Activated CD4-positive, alpha-beta T cell treated with anti-CD3 and anti-CD28 coated beads, Interleukin-10, Interleukin-2, amounts not matched to agents 100 ng/mL and 50 ng/mL, durations not matched to agents 16 hours and 8 hours (primary cell): ENCODE results near the gene MCFD2.
A peak's percentile ranks its signal among the peaks of the same experiment; 100 is the strongest.
"Not testable (repeated sequence)": the region's sequence is repeated elsewhere in the genome, so short reads cannot be mapped to it uniquely, and the experiment has no call there.

ENCODE experiments used
- DNase-seq: peaks from one replicate; pipeline ENCODE4 v3.0.0-alpha.2; 2020

The MCFD2 gene

DNA sequence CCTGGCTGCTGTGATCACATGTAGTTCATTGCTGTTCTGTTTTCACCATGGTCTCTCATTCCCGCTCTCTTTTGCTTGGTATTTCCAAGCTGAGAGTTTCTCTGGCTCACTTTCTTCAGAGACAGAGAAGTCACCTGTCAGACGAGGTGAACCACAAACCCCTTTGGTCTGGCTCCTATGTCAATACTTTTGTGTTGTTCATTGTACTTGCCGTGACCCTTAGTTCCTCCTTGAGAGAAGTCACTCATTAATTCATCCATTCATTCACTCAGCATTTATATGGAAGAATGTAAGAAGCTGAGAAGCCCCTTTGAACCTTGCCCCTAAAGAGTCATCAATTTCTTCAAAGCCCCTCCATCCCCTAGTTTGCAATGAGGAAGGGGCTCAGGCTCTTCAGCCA lies 15.2 kb downstream of the MCFD2 start:
- DNase-seq: no peak

DNA sequence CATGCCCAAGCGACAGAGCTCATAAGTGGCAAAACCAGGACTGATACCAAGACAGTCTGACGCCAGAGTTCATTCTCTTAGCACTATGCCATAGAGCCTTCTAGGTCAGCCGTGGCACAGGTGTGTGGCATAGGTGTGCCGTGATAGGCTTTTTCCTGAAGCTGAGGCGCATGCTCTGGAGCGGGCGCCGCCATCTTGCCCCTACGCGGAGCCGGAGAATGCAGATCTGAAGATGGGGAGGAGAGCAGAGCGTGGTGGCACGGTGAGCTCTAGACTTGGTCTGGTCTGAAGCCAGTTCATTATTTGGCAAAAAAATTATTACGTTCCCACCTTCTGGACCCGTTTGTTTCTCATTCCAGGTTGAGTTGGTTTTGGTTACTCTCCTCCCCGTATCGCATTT lies 16.6 kb downstream of the MCFD2 start:
- no peak for DNase-seq

DNA sequence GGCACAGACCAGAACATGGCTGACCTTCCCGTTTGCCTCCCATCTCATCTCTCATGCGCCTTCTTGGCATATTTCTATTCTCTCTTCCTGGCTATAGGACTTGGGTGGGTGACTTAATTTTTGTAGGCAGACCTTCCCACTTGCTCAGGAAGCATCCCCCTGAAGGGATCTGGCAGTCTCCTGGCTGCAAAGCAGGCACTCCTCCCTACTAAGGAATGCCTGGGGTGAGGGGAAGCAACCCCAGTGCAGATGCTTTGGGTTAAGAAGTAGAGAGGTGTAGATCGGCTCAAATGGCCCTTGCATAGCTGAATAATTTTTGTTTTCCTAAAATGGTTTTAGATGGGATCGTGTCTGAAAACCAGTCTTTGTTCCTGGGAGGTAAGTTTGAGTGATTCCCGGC lies 17.6 kb downstream of the MCFD2 start:
- DNase-seq: no peak

DNA sequence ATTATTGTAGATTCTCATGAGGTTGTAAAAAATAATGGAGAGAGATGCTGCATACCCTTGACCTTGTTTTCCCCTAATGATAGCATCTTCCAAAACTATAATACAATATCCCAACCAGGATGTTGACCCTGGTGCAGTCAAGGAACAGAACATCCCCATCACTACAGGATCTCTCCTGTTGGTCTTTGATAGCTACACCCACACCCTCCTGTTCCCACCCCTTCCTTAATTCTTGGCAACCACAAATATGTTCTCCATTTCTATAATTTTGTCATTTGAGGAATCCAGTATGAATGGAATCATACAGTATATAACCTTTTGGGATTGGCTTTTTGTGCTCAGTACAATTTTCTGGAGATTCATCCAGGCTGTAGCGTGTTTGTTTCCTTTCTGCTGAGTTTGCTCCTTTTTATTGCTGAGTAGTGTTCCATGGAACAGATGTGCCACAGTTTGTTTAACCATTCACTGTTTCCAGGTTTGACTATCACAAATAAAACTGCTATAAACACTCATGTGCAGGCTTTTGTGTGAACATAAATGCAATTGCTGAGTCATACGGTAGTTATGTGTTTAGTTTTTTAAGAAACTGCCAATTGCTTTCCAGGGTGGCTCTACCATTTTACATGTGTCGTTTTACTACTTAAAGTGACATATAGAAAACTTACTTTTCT lies 22.2 kb downstream of the MCFD2 start:
- DNase-seq: peak; percentile 56

DNA sequence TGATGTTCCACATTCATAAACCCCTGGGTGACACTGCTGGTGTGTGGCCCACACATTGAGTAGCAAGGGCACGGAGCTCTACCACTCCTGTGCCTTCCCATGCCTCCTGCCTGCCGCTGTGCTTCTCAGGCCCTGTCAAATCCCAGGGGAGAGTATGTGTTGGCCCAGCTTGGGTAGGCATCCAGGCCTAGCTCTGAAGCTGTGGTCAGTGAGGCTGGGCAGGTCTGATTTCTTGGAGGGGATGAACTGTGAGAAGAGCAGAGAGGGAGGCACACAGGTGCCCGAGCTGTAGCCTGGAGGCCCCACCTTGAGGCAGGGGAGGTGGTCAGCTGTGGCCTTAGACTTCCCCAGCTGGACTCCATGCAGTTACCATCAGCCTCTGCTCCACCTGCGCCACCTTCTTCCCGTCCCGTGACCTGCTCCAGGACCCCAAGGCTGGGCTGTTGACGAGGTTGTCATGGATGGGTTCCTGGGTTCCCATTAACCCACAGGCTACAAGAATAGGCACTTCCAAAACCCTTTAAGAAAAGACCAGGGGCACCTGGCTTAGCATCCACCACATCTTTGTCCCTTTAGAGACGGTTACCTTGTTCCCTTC lies 23.6 kb downstream of the MCFD2 start:
- DNase-seq: no peak

DNA sequence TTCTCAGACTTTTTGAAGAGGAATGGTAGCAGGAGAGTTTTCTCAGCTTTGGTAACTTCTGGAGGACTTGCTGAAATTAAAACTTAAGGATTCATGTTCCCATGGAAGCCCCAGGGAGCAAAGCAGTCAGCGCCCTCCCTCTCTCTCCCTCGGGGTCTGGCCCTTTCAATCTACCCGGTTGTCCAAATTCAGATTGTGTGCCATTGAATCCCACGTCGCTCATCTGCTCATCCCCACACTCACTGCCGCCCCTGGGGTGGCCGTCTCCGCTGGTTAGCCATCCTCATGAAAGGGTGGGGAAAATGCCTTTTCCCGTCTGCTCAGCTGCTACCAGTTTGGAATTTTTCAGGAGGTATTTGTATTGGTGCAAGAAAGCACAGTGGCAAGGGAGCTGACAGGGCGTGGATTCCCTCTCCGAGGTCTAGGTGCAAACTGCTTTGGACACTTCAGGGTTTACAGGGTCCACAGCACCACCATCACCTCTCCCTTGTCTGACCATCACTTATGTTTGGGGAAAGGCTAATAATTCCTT lies 27.1 kb downstream of the MCFD2 start:
- no peak for DNase-seq

DNA sequence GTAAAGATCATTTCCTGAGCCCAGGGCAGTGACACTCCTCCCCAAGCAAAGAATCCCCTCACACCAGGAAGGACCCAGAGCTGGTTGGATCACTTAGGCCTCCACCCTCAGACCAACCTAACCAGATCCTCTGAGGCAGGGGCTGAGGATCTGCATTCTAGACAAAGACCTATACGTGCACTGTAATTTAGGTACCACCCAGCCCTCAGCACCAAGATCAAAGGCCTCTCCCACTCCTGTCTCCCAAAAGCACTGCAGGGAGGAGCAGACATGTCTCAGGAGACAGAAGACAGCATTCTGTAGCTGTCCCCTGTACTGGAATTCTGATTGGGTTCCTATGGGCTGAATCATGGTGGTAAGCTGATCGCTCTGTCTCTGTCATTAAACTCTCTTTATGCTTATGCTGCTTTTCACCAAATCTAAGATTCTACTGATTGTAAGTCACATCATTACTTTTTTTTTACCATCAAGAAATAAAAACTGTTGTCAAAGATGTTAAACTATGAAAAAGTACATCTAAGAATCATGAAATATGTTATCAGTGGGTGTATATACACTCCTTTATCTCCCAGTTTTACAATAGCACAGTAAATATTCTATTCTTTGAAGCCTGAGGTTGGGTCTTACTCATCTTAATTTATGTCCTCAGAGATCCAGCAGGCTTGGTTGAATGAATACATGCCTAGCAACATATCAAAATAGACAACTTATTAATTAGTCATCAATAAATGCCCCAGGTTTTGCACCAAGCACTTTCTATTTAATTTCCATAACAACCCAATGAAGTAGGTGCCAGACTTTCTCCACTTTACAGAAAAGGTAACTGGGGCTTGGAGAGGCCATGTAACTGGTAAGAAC lies 28.3 kb downstream of the MCFD2 start:
- DNase-seq: no peak

DNA sequence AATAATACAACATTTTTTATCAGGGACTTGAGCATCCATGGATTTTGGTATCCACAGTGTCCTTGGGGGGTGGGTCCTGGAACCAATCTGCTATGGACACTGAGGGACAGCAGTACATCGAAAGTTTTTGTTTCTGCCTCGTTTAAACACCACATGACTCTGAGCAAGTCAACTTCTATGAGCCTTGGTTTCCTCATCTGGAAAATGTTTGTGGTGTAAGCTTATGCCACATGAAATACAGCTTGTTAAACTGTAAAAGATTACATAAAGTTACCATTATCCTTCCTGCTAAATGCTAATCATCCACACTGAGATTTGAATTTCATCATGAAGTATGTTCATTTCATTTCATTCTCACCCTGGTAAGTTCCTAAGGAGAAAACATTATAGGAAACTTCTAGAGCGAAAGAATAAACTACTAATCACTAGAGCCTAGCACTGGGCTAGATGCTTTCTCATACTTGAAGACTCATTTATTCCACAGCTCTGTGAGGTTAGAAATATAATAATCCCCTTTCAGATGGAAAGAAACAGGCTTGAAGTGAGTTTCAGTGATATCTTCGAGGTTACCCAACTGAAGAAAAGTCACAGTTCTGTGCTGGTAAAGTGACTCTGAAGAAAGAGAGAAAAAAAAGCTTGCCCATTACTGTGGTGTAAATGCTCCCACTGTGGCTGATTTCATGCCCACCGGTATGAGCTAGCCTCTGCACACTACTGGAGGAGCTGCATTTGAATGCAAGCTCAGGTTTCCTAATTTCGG lies 29.2 kb downstream of the MCFD2 start:
- no peak for DNase-seq

DNA sequence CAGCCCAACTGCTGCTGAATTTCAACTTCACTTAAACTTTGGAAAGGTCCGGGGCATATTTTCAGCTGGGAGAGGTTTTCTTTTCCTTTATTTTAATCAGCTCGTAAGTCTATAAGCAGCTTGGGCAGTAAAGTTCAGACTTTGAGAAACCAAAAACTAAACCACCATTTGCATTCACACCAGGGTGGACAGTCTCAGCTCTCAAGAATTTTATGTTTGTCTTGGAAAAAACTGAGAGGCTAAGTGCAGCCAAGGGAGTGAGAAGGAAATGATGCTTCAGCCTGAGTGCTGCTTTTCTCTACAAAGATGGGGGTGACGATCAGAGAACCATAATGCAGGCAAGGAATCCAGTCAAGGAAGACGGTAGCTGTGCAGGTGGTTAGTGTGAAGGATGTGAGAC lies 30.2 kb downstream of the MCFD2 start:
- no peak for DNase-seq

DNA sequence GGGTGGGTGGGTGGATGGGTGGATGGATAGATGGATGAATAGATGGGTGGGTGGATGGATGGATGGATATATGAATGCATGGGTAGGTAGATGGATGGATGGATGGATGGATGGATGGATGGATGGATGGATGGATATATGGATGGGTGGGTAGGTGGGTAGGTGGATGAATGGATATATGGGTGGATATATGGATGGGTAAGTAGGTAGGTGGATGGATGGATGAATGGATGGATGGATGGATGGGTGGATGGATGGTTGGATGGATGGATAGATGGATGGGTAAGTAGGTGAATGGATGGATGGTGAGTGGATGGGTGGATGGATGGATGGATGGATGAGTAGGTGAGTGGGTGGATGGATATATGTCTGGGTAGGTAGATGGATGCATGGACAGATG lies 36.1 kb downstream of the MCFD2 start:
- no peak for DNase-seq

DNA sequence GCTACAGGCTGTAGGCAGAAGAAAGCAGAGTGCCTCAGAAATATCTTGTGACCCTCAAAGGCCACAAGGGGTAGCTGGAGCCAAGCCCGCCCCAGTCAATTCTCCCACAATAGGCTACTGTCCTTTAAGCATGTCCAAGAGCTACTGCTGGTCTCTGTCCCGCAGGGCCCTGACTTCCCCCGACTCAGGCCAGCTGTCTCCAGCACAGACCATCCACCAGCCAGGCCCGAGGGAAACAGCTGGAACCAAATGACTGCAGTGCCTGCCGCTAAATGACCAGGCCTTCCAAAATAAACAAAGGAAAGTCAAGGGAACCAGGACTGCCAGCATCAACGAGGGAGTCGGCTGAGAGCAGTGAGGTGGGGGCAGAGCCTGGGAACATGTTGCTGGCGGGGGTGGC lies 36.7 kb downstream of the MCFD2 start:
- no peak for DNase-seq

DNA sequence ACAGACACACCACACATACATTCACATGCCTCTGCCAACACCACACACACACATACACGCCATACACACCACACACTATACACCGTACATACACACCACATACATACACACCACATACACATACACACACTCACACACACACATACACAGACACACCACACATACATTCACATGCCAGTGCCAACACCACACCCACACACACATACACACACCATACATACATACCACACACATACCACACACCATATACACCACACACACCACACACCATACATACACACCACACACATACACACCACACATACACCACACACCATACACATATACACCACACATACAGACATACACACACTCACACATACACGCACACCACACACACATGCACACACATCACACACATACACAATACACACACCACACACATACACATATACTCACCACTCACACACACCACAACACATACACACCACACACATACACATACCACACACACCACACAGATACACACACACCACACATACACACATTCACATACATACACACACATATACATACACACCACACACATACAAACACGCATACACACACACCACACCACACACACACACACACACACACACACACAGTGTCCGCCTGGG lies 37.2 kb downstream of the MCFD2 start:
- no peak for DNase-seq

DNA sequence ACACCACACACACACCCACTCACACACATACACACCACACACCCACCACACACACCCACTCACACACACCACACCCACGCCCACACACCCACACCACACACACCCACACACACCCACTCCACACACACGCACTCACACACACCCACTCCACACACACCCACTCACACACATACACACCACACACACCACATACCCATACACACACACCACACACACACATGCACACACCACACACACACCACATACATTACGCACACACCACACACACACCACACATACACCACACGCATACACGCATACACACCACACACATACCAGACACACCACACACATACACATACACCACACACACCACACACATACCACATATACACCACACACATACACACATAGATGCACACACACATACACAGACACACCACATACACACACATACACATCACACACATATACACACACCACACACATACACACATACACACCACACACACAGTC lies 37.9 kb downstream of the MCFD2 start:
- DNase-seq: no peak

DNA sequence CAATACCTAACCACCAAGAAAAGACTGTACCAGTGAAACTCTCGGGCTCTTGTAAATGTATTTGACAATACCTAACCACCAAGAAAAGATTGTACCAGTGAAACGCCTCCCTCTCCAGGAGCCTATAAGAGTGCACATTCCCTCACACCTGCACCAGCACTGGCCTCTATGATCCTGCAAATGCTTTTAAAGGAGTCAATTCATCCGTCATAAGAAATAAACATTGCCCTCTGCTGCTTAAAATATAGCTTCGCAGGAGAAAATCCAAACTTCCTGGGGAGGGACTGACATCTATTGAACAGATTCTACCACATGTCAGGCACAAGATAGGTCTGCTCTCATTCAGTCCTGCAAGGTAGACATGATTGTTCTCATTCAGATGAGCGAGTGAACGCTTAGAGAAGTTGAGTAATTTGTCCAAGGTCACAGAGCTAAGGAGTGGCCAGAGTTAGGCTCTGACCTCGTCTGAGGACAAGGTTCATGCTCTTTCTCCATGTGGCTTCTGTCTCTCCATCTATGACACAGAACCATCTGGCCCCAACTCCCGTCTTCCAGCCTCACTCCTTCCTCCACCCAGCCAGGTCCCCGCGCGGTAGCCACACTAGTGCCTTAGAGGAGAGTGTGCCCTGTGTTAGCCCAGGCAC lies 38.7 kb downstream of the MCFD2 start:
- peak; percentile 28 for DNase-seq

DNA sequence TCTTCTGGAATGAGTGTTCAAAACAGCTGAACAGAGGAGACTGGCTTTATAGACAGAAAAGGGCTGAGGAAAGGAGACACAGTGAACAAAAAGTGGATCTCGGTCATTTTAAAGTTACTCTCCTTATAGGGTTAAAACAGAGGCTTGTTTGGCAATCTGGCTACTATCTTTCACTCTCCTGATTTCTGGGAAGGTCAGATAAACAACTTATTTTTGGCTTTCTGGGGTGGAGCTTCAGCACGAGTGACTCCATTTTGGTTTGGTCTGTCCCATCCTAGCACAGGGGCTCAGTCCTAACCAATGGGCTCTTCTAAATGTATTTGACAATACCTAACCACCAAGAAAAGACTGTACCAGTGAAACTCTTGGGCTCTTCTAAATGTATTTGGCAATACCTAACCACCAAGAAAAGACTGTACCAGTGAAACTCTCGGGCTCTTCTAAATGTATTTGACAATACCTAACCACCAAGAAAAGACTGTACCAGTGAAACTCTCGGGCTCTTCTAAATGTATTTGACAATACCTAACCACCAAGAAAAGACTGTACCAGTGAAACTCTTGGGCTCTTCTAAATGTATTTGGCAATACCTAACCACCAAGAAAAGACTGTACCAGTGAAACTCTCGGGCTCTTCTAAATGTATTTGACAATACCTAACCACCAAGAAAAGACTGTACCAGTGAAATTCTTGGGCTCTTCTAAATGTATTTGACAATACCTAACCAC lies 39.5 kb downstream of the MCFD2 start:
- not testable (repeated sequence) for DNase-seq

DNA sequence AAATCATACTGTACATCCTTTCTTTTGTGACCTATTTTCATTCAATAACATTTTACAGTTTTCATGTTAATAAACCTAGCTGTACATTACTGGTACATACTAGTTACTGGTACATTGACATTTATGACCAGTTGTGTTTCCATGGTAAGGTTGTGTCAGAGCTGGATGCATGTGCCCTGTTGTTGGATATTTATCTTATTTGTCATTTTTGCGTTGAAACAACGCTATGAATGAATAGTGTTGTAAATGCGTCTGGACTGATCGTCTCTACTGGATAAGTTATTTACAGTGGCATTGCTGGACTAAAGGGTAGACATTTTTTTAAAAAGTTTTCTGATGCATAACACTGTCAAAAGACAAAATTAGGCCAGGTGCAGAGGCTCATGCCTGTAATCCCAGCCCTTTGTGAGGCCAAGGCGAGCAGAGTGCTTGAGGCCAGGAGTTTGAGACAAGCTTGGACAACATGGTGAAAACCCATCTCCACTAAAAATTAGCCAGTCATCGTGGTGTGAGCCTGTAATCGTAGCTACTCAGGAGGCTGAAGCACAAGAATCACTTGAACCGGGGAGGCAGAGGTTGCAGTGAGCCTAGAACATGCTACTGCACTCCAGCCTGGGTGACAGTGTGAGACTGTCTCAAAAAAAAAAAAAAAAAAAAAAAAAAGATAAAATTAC lies 40.2 kb downstream of the MCFD2 start:
- DNase-seq: no peak

DNA sequence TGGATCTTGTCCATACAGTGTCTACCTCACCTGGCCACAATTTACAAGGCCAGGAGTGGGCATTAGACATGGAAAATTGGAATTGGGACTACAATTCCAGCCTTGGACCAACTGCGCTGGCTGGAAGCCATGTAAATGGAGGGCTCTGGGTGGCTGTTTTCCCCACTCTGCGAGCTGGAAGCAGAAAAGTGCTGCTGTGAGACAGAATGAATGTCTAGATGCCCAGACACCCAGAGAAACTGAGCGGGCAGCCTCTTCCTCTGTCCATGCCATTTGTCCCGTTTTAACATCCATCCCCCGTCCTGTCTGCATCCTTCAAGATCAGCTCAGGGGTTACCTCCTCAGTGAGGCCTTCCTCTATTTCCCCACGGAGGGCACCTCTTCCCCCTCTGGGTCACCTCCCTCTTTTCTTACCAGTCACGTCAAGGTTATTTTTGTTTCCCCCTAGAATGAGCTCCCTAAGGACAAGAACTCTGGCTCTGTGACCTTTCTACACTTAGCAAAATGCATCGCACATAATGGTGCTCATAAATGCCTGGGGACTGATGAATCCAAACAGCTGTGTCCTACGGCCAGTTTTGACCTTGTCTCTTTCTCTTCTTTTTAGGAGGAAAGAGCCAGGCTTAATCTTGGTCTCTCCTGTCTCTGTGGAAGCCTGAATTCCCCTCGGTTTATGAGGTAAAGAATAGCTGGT lies 41.2 kb downstream of the MCFD2 start:
- no peak for DNase-seq

DNA sequence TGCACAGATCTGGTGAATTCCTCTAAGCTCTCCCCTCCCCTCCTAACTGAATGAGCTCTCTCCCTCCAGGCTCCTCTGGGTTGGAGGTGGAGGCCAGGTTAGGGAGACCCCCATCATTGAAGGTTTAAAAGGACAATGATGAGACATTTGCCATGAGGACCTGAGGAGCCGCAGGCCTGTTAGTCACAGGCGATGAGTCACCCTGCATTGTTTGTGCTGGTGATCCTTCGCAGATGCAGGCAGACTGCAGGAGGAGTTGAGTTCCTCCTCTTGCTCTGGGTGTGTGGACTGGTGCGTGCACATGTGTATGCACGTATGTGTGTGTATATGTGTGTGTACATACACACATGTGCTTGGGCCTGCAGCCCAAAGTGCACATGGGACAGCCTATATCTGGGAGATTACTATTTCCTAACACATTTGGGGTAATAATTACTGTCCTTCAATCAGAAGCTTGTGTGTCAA lies 42.0 kb downstream of the MCFD2 start:
- DNase-seq: peak; percentile 38

DNA sequence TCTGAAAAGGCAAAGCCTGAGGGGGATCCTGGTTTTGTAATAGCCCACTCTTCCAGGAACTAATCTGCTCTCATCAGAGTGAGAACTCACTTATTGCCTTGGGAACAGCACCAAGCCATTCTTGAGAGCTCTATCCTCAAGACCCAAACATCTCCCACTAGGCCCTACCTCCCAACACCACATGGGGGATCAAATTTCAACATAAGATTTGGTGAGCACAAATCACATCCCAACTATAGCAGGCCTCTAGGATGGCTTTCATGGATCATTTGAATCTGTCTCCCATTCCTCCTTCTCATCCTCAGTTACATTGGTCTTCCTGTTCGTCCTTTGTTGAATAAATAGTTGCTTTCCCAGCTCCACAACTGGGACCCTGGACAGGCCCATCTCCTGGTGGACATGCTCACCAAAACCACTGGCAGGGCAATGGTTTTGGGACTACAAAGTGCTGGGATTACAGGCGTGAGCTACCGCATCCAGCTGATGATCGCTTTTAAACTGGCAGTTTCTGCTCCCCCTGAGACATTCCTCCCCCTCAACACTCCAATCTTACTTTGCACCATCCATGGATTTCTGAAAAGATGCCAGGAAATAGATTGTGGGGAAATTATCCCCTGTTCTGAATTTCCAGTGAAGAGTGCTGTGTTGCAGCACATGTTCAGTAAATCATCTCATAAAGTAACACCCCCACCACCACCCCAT lies 42.6 kb downstream of the MCFD2 start:
- no peak for DNase-seq
